SK-MEL-5 (cell line): Measurements from ENCODE around the gene TPRN. TPM values are rescaled to one million over a fixed set of nuclear protein-coding genes. Genes with fewer than 3 reads are reported as not detected.
"Not testable (repeated sequence)": the region's sequence is repeated elsewhere in the genome, so short reads cannot be mapped to it uniquely, and the experiment has no call there.

ENCODE experiments used
- DNase-seq: peaks from one replicate; pipeline ENCODE4 v3.0.0-alpha.2; 2016; ENCODE audit warnings: low read depth, low spot score
- in situ Hi-C: cut with HindIII; loops from 2 replicates; pipeline ENCODE4 v1.10.0; 2016; ENCODE audit warnings: low sequenced_read_pairs, high pct_unique_total_duplicates, low pct_unique_long_range_greater_than_20kb
- polyA plus RNA-seq, 2 experiments: library from polyadenylated mRNA; depleted of rRNA; stranded (reverse); fragments of >200 nt; gene quantifications; 2 replicates each; pipeline ENCODE4 v1.2.3, GENCODE V29; 2015
- total RNA-seq: library from RNA; depleted of rRNA; stranded (reverse); fragments of >200 nt; shearing (Covaris generic); gene quantifications from 2 replicates; pipeline ENCODE4 v1.2.3, GENCODE V29; 2014; rRNA removed

TPRN gene
- 8.6 and 9.3 TPM in 2 replicates for total RNA-seq
- polyA plus RNA-seq (2015; cell fraction: cytosol; rRNA removed), result 14.2 and 19.1 TPM in 2 replicates
- 16.5 and 23.9 TPM in 2 replicates for polyA plus RNA-seq (2015; cell fraction: nucleus; rRNA removed)

DNA sequence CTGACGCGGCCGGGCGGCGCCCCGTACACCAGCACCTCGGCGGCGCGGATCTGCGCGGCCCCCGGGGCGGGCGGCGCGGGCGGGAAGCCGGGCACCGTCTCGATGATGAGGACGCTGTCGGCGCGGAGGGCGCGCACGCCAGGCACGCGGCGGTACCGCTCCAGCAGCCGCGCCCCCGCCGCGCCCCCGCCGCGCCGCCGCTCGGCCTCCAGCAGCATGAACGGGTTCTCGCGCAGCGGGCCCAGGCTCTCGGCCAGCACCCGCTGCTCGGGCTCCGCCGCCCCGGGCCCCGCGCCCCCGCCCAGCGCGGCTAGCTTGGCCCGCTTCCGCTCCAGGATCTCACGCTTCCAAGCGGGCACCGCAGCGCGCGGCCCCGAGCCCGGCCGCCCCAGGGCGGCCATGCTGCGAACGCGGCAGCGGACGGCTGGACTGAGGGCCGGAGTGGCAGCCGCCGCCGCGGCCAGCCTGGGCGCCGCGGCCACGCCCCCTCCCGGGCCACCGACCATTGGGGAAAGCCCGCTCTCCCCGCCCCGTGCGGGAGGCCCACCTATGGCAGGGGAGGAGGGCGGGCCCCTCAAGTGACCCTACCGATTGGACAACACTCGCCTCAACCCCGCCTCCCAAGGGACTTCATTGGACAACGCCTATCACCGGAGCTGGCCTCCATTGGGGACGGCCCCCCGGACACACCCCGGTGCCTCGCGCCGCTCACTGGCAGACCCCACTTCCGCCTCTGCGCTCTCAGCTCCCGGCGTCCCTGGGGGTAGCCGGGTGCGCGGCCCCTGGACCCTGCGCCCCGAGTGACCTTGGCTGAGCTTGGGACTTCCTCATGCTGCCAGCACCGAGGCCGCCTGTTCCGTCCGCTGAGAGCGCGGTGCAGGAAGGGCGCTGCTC, at the start of gene TPRN:
Gene TPRN (minus strand): TSS at position 431 of the 894 bp plus-strand sequence. CDS start 30 bp downstream, at position 401.
- DNase-seq, result peak; percentile 100
- in situ Hi-C loops, result no loop called here

DNA sequence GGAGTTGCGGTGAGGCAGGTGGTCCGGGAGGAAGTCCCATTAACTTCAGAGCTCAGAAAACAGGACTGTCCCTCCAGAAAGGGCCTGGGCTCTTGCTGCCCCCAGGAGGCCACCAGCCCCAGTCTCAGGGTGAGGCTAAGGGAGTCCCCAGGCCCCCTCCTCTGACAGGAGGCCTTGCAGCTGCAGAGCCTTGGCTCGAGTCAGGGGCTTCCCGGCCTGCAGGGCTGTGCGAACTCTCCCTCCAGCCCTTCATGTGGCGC, 47.3 kb upstream of the TPRN start:
- in situ Hi-C loops, result no loop called here
- no peak for DNase-seq

- in situ Hi-C loops, result no loop called here
- no peak for DNase-seq
Observed at GRCh38 chr9:137247135-137247915, 46.8 kb upstream of the TPRN start.

DNA sequence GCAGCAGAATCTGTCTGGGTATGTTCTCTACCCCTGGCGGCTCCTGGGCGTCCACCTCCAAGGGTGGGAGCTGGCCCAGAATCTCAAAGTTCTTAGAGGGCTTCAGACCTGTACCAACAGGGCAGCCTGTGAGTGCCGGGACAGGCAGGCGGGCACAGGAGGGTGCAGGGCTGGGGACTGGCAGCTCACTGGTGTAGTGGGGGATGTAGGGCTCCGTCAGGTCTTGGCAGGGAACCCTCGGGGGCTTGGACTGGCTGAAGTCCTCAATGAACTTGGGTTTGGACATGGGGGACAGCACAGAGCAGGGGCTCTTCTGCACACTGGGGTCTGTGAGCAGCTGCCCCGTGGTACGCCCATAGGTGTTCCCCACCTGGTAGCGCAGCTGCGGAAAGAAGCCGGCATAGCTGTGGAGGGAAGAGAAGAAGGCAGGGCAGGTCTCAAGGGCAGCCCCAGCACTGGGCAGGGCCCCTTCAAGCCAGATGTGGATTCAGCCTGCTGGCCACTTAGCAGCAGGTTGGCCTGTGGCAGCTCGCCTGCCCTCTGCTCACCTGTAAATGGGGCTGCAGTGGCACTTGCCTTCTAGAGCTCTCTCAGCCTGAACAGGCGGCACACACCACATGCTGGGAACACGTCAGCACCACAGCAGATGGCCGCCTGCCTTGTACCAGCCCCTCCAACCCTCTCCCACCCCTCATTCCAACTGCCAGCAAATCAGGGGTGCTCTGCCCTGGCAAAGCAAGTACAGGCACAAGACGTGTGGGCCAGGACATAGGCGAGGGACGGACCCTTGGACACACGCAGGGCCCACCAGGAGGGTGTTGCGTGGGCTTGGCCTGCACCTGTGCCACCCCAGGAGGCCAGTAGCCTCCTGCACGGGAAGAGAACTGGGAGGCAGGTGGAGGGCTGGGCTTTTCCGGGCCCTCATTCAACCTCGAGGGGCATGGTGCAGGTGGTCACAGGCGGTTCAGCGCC, 45.2 kb upstream of the TPRN start:
- no peak for DNase-seq
- in situ Hi-C loops, result no loop called here

DNA sequence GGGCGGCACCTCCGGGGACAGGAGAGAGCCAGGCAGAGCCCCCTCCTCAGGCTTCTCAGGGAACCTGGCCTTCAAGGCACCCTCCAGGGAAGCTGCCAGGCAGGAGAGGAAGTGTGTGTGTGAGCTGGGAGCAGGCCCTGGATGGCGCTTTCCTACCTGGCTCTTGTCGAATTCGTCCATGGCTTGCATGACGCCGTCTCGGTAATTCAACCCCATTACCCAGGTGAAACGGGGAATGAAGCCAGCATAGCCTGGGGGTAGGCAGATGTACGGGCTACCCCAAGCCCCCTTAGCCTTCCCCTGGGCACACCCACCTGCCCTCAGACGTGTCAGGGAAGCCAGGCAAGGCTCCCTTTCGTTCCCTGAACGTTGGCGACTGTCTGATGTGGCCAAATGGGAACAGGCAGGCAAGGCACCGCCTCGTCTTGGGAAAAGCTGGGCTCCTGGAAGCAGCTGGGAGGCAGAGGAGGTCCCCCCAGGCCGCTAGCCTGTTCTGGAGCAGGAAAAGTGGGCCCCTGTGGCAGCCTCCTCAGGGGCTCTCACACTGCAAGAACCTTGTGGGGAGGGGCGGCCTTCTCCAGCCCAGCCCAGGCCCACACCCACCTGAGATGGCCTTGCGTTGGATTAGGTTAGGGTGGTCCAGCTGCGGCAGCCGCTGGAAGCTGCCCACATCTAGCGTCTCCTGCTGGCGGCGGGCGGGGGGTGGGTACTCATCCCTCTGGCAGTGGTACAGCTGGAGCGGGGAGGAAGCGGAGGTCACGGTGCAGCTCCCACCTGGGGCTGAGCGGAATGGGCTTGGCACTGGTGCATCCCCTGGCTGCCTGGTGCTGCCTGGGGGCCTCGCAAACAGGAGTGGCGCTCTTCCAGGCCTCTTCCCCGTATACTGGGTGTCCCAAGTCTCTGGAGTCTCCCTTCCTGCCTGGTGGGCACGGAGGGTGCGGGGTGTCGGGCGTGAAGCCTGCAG, 44.2 kb upstream of the TPRN start:
- in situ Hi-C loops, result no loop called here

DNA sequence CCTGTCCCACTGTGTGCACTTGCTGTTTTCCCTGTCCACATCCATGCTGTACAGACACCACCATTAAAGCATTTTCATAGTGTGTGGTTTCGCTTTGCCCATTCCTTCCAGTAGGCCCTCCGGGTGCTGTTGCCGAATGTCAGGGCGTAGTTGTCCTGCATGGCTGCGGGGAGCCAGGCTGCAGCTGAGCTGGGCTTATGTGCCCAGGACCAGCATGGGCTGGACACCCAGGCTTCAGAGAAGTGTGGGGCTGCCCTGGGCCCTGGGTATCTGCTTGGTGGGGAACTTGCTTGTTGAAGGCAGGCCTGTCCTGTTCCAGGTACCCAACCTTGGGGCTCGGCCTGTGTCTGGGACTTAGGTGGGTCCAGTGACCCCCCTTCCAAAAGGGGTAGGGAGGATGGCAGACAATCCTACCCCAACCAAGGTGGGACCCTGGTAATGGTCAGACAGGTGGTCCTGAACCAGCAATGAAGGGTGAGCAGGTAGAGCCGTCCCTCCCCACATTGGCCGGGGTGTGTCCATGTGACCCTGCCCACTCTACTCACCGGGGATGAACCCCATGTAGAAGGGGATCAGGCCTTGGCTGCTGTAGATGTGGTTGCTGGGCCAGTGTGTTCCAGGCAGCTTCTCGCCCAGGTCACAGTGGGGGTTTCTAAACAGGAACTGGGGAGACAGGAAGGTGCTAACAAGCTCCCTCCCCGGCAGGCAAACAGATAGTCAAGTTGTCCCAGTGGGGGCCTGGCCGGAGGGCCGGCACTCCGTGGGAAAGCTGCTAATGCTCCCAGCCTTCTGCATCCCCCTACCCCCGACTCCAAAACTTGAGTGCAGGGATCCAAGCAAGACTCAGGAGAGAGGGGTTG, 43.3 kb upstream of the TPRN start:
- no peak for DNase-seq
- in situ Hi-C loops, result no loop called here

More for the DNA sequence above, 44.2 kb upstream of the TPRN start:
- no peak for DNase-seq

DNA sequence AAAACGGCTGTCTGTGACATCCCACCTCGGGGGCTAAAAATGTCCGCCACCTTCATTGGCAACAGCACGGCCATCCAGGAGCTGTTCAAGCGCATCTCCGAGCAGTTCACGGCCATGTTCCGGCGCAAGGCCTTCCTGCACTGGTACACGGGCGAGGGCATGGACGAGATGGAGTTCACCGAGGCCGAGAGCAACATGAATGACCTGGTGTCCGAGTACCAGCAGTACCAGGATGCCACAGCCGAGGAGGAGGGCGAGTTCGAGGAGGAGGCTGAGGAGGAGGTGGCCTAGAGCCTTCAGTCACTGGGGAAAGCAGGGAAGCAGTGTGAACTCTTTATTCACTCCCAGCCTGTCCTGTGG, 42.7 kb upstream of the TPRN start:
- DNase-seq, in situ Hi-C loops: not testable (repeated sequence)

- DNase-seq, result no peak
- in situ Hi-C loops, result no loop called here
Observed at GRCh38 chr9:137242269-137243203, 42.0 kb upstream of the TPRN start.

DNA sequence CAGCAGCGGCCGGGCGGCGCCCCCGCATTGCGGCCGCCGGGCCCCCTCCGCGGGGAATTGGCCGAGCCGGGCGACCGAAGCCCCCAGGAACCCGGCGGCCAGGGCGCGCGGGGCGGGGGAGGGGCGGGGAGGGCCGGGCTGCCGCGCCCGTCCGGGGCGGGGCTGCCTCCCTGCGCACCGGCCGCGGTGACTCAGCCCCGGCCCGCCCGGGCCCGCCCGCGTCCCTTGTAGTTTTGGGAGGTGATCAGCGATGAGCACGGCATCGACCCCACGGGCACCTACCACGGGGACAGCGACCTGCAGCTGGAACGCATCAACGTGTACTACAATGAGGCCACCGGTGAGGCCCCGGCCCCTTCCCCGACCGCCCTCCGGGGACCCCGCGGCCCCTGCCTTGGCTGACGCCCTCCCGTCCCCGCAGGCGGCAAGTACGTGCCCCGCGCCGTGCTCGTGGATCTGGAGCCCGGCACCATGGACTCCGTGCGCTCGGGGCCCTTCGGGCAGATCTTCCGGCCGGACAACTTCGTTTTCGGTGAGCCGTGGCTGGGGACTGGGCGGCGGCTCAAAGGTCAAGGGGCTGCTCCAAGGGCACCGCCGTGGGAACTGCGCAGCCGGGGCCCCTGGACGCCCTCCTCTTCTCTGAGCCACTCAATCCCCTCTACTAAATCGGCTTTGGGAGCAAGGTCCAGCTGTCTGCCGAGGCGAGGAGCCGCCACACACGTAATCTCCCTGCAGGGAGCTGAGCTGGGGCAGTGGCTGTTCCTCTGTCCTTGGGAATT, 41.1 kb upstream of the TPRN start:
- in situ Hi-C loops, result no loop called here
- DNase-seq, result no peak

DNA sequence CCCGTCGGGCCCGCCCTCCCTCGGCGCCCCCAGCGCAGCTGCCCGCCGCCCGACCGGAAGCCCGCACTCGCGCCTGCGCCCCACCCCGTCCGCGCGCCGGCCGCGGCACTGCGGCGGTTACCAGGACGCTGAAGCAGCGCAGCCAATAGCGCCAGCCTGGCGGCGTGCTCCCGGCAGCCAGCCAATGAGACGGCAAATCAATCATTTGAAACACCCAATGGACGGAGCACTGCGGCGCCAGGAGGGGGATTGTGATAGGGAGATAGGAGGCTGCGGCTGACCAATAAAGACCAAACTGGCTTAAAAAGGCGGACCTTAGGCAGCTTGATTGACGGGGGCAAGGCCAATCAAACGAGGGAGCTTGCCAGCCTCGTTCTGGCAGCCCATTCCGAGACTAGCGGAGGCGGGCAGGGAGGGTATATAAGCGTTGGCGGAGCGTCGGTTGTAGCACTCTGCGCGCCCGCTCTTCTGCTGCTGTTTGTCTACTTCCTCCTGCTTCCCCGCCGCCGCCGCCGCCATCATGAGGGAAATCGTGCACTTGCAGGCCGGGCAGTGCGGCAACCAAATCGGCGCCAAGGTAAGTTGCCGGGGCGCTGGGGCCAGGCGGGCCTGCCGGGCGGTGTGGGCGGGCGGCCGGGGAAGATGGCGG, 40.4 kb upstream of the TPRN start, which contains the start of gene TUBB4B:
Gene TUBB4B (plus strand): TSS at position 447 of the 649 bp plus-strand sequence. CDS start 74 bp downstream, at position 521.
- in situ Hi-C loops, result no loop called here

GRCh38 chr9:137240318-137240840, 39.8 kb upstream of the TPRN start:
- in situ Hi-C loops, result no loop called here
- peak; percentile 75 for DNase-seq

More for the DNA sequence above, 40.4 kb upstream of the TPRN start, which contains the start of gene TUBB4B:
- peak; percentile 100 for DNase-seq

- in situ Hi-C loops, DNase-seq: not testable (repeated sequence)
Observed at GRCh38 chr9:137239541-137240200, 39.1 kb upstream of the TPRN start.
